ENCODE data around the gene DLK2.
A peak's percentile ranks its signal among the peaks of the same experiment; 100 is the strongest.

The DLK2 gene

DNA sequence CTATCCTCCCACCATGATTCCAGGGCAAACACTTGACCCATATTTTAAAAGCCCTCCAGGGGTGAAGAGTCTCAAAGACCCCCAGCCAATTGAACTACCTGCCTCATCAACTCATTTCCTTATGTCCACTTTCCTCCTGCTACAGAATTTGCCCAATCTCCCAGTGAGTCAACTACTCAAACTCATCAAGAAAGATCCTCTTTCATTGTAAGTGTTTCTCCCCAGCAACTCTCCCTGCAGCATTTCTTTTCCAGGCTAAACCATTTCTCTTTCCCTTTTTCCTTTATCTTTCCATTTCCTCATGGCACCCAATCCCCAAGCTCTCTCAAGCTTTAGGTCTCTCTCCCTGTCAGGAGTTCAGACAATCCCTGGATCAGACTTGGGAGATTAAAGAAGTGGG, 1.5 kb downstream of the DLK2 start:
- Histone ChIP-seq H3K9ac (no peak overlapping the region), H3K4me1 (peaks cover 0 to 11% (median 5%) of the 10 kb centered on the region in 10 experiments; a peak in 6 of 20 replicates), H3K36me3 (peaks cover 25 to 47% (median 38%) of the 10 kb centered on the region in 11 experiments), H3K4me2 (peak overlapping the region in 1 of 11 experiments; percentile 99; a peak in 1 of 22 replicates), H4K20me1 (peaks cover 0 to 54% (median 10%) of the 10 kb centered on the region in 11 experiments; a peak in 12 of 22 replicates), H3K9me3 (replicated peaks in 1 of 11) (no peaks in the 10 kb centered on the region), H3K27me3 (peaks cover 31 to 48% (median 45%) of the 10 kb centered on the region in 11 experiments), H3K4me3 (no peak overlapping the region), H3K27ac (no peak overlapping the region)
- no peak for TF ChIP-seq Cebpa-rat (IDR thresholded peaks at IDR 0.05)

DNA sequence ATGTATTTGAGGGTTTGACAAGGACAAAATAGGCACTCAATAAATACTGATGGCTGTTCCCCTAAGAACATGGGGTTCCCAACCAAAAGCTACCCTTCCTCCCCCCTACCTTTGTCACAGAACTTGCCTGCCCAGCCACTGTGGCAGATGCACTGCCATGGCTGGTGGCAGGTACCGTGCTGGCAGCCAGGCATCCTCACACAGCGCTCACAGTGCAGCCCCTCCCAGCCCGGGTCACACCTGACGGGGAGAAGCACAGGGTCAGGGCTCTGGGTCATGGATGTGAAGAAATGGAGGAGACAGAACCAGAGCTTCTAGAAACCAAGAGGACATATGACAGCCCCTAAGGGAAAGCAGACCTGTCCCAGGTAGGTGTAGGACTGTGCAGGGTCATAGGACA, 2.5 kb downstream of the DLK2 start:
- no peak overlapping the region for H3K4me3 ChIP-seq
- H4K20me1 ChIP-seq, result peaks cover 0 to 54% (median 10%) of the 10 kb centered on the region in 11 experiments; a peak in 12 of 22 replicates
- no peak for TF ChIP-seq Cebpa-rat (IDR thresholded peaks at IDR 0.05)
- H3K27ac ChIP-seq, result no peak overlapping the region
- peaks cover 31 to 45% (median 42%) of the 10 kb centered on the region in 11 experiments for H3K27me3 ChIP-seq
- peaks cover 0 to 11% (median 5%) of the 10 kb centered on the region in 10 experiments; a peak in 6 of 20 replicates for H3K4me1 ChIP-seq
- H3K4me2 ChIP-seq, result no peak overlapping the region
- H3K9ac ChIP-seq, result no peak overlapping the region
- H3K9me3 ChIP-seq (replicated peaks in 1 of 11), result no peaks in the 10 kb centered on the region
- H3K36me3 ChIP-seq, result peaks cover 34 to 56% (median 46%) of the 10 kb centered on the region in 11 experiments

DNA sequence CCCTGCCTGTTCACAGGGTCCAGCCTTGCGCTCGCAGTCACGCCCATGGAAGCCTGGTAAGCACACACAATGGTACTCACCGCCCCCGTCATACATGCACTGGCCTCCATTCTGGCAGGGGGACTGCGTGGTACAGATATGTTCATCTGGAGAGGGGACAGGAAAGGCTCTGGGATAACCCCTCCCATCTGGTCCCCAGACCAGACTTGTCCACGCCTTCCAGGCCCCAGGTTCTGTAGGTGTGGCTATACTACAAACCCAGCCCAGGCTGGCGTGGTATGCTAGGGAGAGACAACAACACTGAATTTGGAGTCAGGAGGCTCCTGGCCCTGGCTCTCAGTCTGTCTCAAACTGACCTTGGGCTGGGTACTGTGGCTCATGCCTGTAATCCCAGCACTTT, 3.4 kb downstream of the DLK2 start:
- Histone ChIP-seq H3K4me3 (no peak overlapping the region), H4K20me1 (peaks cover 0 to 54% (median 10%) of the 10 kb centered on the region in 11 experiments; a peak in 12 of 22 replicates), H3K36me3 (peaks cover 43 to 66% (median 53%) of the 10 kb centered on the region in 11 experiments), H3K4me2 (no peak overlapping the region), H3K9me3 (replicated peaks in 1 of 11) (no peaks in the 10 kb centered on the region), H3K9ac (no peak overlapping the region), H3K27ac (no peak overlapping the region), H3K27me3 (peaks cover 23 to 35% (median 32%) of the 10 kb centered on the region in 11 experiments), H3K4me1 (peaks cover 0 to 11% (median 5%) of the 10 kb centered on the region in 10 experiments; a peak in 6 of 20 replicates)
- TF ChIP-seq Cebpa-rat (IDR thresholded peaks at IDR 0.05), result no peak

DNA sequence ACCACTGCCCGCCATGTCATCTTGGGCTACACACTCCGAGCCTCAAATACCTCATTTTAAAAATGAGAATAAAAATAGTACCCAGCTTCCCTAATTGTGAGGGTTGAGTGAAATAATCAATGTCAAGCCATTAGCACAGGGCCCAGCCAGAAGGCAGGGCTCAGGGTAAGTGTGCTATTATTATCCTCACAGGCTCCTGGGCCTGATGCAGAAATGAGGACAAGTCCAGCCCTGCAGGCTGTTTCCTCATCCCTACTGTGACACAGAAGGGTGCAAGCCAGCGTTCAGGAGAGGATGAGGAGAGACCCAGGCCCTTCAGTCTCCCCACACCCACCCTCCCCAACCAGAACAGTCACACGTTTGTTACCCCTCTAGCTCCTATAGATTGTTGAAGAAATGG, 4.0 kb downstream of the DLK2 start:
- Histone ChIP-seq H3K4me3 (no peak overlapping the region), H3K36me3 (peaks cover 43 to 68% (median 54%) of the 10 kb centered on the region in 11 experiments), H3K9ac (no peak overlapping the region), H3K27me3 (peaks cover 17 to 29% (median 26%) of the 10 kb centered on the region in 11 experiments), H3K4me1 (peaks cover 0 to 12% (median 6%) of the 10 kb centered on the region in 10 experiments; a peak in 12 of 20 replicates), H3K4me2 (no peak overlapping the region), H3K9me3 (replicated peaks in 1 of 11) (no peaks in the 10 kb centered on the region), H3K27ac (no peak overlapping the region), H4K20me1 (peaks cover 0 to 49% (median 10%) of the 10 kb centered on the region in 11 experiments; a peak in 11 of 22 replicates)
- TF ChIP-seq Cebpa-rat (IDR thresholded peaks at IDR 0.05), result no peak

DNA sequence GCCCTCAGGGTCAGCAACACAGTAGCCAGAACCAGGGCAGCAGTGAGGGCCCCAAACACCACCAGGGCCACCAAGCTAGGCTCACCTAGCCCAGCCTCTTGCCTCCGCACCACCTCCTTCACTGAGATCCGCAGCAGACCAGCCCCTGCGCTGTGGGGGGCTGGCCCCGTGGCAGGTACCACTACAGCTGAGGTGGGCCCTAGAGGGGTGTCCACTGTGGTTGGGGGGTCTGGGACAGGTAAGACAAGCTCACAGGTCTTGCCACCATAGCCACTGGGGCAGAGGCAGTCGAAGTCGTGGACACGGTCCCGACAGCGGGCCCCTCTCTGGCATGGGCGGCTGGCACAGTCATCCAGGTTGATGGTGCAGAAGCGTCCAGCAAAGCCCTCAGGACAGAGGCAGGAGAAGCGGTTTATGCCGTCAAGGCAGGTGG, 4.6 kb downstream of the DLK2 start:
- peaks cover 11 to 23% (median 20%) of the 10 kb centered on the region in 11 experiments for H3K27me3 ChIP-seq
- H3K4me3 ChIP-seq, result no peak overlapping the region
- peaks cover 47 to 75% (median 61%) of the 10 kb centered on the region in 11 experiments for H3K36me3 ChIP-seq
- no peak overlapping the region for H3K9ac ChIP-seq
- H3K9me3 ChIP-seq (replicated peaks in 1 of 11), result no peaks in the 10 kb centered on the region
- TF ChIP-seq Cebpa-rat (IDR thresholded peaks at IDR 0.05), result no peak
- H3K4me1 ChIP-seq, result peaks cover 0 to 16% (median 12%) of the 10 kb centered on the region in 10 experiments; a peak in 17 of 20 replicates
- no peak overlapping the region for H3K4me2 ChIP-seq
- peaks cover 0 to 49% (median 10%) of the 10 kb centered on the region in 11 experiments; a peak in 10 of 22 replicates for H4K20me1 ChIP-seq
- no peak overlapping the region for H3K27ac ChIP-seq

DNA sequence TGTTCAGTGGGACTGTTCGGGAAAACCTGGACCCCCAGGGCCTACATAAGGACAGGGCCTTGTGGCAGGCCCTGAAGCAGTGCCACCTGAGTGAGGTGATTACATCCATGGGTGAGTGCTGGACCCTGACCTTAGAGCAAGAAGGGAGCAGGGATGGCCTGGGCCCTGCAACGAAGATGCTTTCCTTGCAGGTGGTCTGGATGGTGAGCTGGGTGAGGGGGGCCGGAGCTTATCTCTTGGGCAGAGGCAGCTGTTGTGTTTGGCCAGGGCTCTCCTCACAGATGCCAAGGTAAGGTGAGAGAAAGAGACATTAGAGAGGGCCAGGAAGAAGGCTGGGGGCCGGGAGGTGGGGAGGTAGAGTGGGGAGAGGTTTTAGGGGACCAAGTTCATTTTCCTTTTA, 6.4 kb downstream of the DLK2 start:
- Histone ChIP-seq H3K4me3 (no peak overlapping the region), H3K9me3 (replicated peaks in 1 of 11) (no peaks in the 10 kb centered on the region), H3K9ac (no peak overlapping the region), H3K36me3 (peaks cover 48 to 87% (median 68%) of the 10 kb centered on the region in 11 experiments), H3K4me2 (no peak overlapping the region), H3K4me1 (peaks cover 18 to 26% (median 25%) of the 10 kb centered on the region in 10 experiments), H4K20me1 (peaks cover 0 to 58% (median 9%) of the 10 kb centered on the region in 11 experiments; a peak in 12 of 22 replicates), H3K27me3 (peaks cover 0 to 5% (median 2%) of the 10 kb centered on the region in 11 experiments; a peak in 12 of 22 replicates), H3K27ac (no peak overlapping the region)
- no peak for TF ChIP-seq Cebpa-rat (IDR thresholded peaks at IDR 0.05)

DNA sequence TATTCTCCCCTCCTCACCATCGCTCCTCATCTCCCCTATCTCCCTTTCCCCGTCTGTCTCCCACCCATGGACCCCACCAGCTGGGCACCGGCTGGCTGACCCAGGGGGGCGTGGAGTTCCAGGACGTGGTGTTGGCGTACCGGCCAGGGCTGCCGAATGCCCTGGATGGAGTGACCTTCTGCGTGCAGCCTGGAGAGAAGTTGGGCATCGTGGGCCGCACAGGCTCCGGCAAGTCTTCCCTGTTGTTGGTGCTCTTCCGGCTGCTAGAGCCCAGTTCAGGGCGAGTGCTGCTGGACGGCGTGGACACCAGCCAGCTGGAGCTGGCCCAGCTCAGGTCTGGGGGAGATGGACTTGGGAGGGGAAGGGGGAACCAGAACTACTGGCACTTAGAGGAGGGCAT, 7.7 kb downstream of the DLK2 start:
- Histone ChIP-seq H3K9me3 (replicated peaks in 1 of 11) (no peaks in the 10 kb centered on the region), H3K27ac (no peak overlapping the region), H3K4me1 (peaks cover 22 to 39% (median 36%) of the 10 kb centered on the region in 10 experiments), H3K4me2 (no peak overlapping the region), H3K27me3 (no peaks in the 10 kb centered on the region), H3K4me3 (no peak overlapping the region), H3K9ac (no peak overlapping the region), H4K20me1 (peaks cover 0 to 50% (median 7%) of the 10 kb centered on the region in 11 experiments; a peak in 8 of 22 replicates), H3K36me3 (peaks cover 48 to 94% (median 78%) of the 10 kb centered on the region in 11 experiments)
- no peak for TF ChIP-seq Cebpa-rat (IDR thresholded peaks at IDR 0.05)

DNA sequence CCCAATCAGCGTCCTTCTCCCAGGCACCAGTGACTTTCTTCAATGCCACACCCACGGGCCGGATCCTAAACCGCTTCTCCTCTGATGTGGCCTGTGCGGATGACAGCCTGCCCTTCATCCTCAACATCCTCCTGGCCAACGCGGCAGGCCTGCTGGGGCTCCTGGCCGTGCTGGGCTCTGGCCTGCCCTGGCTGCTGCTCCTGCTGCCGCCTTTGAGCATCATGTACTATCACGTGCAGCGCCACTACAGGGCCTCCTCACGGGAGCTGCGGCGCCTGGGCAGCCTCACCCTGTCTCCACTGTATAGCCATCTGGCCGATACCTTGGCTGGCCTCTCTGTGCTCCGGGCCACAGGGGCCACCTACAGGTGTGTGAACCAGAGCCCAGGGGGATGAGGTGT, 9.8 kb downstream of the DLK2 start:
- peak overlapping the region in 2 of 11 experiments; percentile 33 to 50; a peak in 2 of 22 replicates for H3K9ac ChIP-seq
- peaks cover 0 to 43% (median 7%) of the 10 kb centered on the region in 11 experiments; a peak in 8 of 22 replicates for H4K20me1 ChIP-seq
- peak overlapping the region; percentile 47 to 95 (median 79); a peak in 21 of 22 replicates for H3K4me2 ChIP-seq
- no peaks in the 10 kb centered on the region for H3K9me3 ChIP-seq (replicated peaks in 1 of 11)
- peak overlapping the region in 1 of 11 experiments; percentile 22; a peak in 1 of 22 replicates for H3K27ac ChIP-seq
- no peak overlapping the region; a peak in 1 of 20 replicates for H3K4me3 ChIP-seq
- no peaks in the 10 kb centered on the region for H3K27me3 ChIP-seq
- H3K36me3 ChIP-seq, result peaks cover 48 to 93% (median 78%) of the 10 kb centered on the region in 11 experiments
- TF ChIP-seq Cebpa-rat (IDR thresholded peaks at IDR 0.05), result no peak
- peaks cover 22 to 40% (median 36%) of the 10 kb centered on the region in 10 experiments for H3K4me1 ChIP-seq

DNA sequence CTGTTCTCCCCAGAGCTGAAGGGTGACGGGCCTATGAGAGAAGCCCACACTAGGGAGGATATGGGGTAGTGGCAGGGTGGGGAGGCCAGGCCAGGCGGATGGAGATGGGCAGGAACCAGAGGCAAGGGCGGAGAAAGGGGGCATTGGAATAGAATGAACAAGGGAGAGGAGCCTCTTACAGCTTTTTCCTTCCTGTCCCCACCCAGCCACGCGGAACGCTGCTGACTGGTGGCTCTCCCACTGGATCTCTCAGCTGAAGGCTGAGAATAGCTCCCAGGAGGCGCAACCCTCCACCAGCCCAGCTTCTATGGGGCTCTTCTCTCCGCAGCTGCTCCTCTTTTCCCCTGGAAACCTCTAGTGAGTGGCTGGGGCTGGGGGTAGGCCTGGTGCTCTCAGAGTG, 10.8 kb downstream of the DLK2 start:
- Histone ChIP-seq H3K9ac (peak overlapping the region; percentile 19 to 59 (median 36); a peak in 19 of 22 replicates), H3K27me3 (no peaks in the 10 kb centered on the region), H3K4me3 (peak overlapping the region in 3 of 10 experiments; percentile 21 to 46 (median 34); a peak in 4 of 20 replicates), H3K4me2 (peak overlapping the region; percentile 47 to 95 (median 79)), H3K9me3 (replicated peaks in 1 of 11) (no peaks in the 10 kb centered on the region), H3K36me3 (peaks cover 46 to 93% (median 76%) of the 10 kb centered on the region in 11 experiments), H3K4me1 (peaks cover 22 to 40% (median 36%) of the 10 kb centered on the region in 10 experiments), H4K20me1 (peaks cover 0 to 36% (median 7%) of the 10 kb centered on the region in 11 experiments; a peak in 8 of 22 replicates), H3K27ac (peak overlapping the region in 9 of 11 experiments; percentile 1 to 59 (median 37); a peak in 14 of 22 replicates)
- TF ChIP-seq Cebpa-rat (IDR thresholded peaks at IDR 0.05), result no peak

Measured in BLaER1 treated with 17β-estradiol and CSF1 and Interleukin-3, amounts not matched to agents 10 nM and 100 nM (cell line).